GM19193 (cell line): ENCODE results near the gene TTC28.

Experiments used
- POLR2A ChIP-seq: IDR thresholded peaks from 4 replicates; pipeline ENCODE4 v1.6.1; 2011; ENCODE audit not compliant: insufficient read depth, insufficient read length; ENCODE audit errors: extremely low read depth

The TTC28 gene

GRCh38 chr22:28120691-28121592, 558.7 kb downstream of the TTC28 start:
- no peak for TF ChIP-seq POLR2A

- TF ChIP-seq POLR2A = no peak
Observed at GRCh38 chr22:28118957-28119631, 560.5 kb downstream of the TTC28 start.

- TF ChIP-seq POLR2A = no peak
Observed at GRCh38 chr22:28116219-28116673, 563.4 kb downstream of the TTC28 start.

- TF ChIP-seq POLR2A = no peak
Observed at GRCh38 chr22:28115426-28115825, 564.2 kb downstream of the TTC28 start.

- no peak for TF ChIP-seq POLR2A
Observed at GRCh38 chr22:28112548-28113043, 567.0 kb downstream of the TTC28 start.

GRCh38 chr22:28112190-28112544, 567.5 kb downstream of the TTC28 start:
- TF ChIP-seq POLR2A = no peak

GRCh38 chr22:28111501-28112189, 568.0 kb downstream of the TTC28 start:
- no peak for TF ChIP-seq POLR2A

- TF ChIP-seq POLR2A = no peak
Observed at GRCh38 chr22:28108851-28109250, 570.8 kb downstream of the TTC28 start.

- TF ChIP-seq POLR2A = no peak
Observed at GRCh38 chr22:28106617-28107016, 573.0 kb downstream of the TTC28 start.

GRCh38 chr22:28105988-28106387, 573.7 kb downstream of the TTC28 start:
- TF ChIP-seq POLR2A = no peak

GRCh38 chr22:28105413-28105812, 574.2 kb downstream of the TTC28 start:
- no peak for TF ChIP-seq POLR2A

GRCh38 chr22:28103596-28103995, 576.0 kb downstream of the TTC28 start:
- no peak for TF ChIP-seq POLR2A

- no peak for TF ChIP-seq POLR2A
Observed at GRCh38 chr22:28102151-28102812, 577.4 kb downstream of the TTC28 start.

GRCh38 chr22:28097627-28098026, 582.0 kb downstream of the TTC28 start:
- no peak for TF ChIP-seq POLR2A

GRCh38 chr22:28096161-28096560, 583.5 kb downstream of the TTC28 start:
- no peak for TF ChIP-seq POLR2A

GRCh38 chr22:28095316-28096095, 584.1 kb downstream of the TTC28 start:
- TF ChIP-seq POLR2A = no peak
